OCI-LY3 (cell line): Measurements from ENCODE around the gene FRMD3.
"Not testable (repeated sequence)": the region's sequence is repeated elsewhere in the genome, so short reads cannot be mapped to it uniquely, and the experiment has no call there.

Source experiments
- CTCF ChIP-seq: fragments of 200-600, 300-600 bp; sonication (generic); IDR thresholded peaks from 2 replicates; pipeline ENCODE4 v1.5.1; 2014; ENCODE audit warnings: antibody characterized with exemption, low read length, low read depth
- EZH2phosphoT487 ChIP-seq: fragments of 200-600 bp; shearing (Covaris generic); IDR thresholded peaks from 2 replicates; pipeline ENCODE4 v1.6.1; 2018; ENCODE audit warnings: antibody characterized with exemption, mixed run types, low read depth

DNA sequence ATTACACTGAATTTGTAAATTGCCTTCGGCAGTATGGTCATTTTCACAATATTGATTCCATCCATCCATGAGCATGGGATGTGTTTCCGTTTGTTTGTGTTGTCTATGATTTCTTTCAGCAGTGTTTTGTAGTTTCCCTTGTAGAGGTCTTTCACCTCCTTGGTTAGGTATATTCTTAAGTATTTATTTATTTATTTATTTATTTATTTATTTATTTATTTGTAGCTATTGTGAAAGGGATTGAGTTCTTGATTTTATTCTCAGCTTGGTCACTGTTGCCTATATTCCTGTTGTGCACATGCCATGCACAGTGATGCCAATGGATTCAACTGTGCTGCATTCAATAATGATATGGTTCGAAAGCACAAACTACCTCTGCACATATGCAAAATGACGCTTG is 179.7 kb downstream of the FRMD3 start:
- TF ChIP-seq EZH2phosphoT487, CTCF: not testable (repeated sequence)
